ENCODE results near the gene ERC2. TPM values are rescaled to one million over a fixed set of nuclear protein-coding genes. Genes with fewer than 3 reads are reported as not detected.

Gene ERC2
- total RNA-seq, 1 experiment from 2014 or later = 0.77 TPM

GRCh38 chr3:55476515-55476914 is 991.8 kb downstream of the ERC2 start:
- no peaks in the 10 kb centered on the region for H3K27me3 ChIP-seq (ENCODE audit: low read length)
- TF ChIP-seq CTCF (conservative IDR thresholded peaks at IDR 0.05; ENCODE audit: low read depth, low read length) (no peak), EZH2phosphoT487 (IDR thresholded peaks at IDR 0.05; ENCODE audit: borderline replicate concordance, low read length) (no peak), EZH2 (IDR thresholded peaks at IDR 0.05; ENCODE audit: low read length, unreplicated experiment) (no peak)
- ChIA-PET CTCF (no interaction called here), POLR2A (ENCODE audit: unreplicated experiment) (no interaction called here)
- H4K20me1 ChIP-seq (ENCODE audit: low read length) = no peaks in the 10 kb centered on the region
- H3K9me3 ChIP-seq (ENCODE audit: low read length) = no peaks in the 10 kb centered on the region
- H3K9me2 ChIP-seq (replicated peaks; ENCODE audit: low read length) = no peaks in the 10 kb centered on the region
- no peaks in the 10 kb centered on the region for H3F3A ChIP-seq (ENCODE audit: low read length, unreplicated experiment)
- no TSS peak for BruUV-seq (replicated peaks)
- ATAC-seq (peak; percentile 37; the same call in 1 of the 2 replicates), DNase-seq (peak; percentile 62)
- H3K27ac ChIP-seq (ENCODE audit: low read length) = no peak overlapping the region
- no peak overlapping the region for H3K4me3 ChIP-seq (ENCODE audit: low read length)
- peaks cover 5% of the 10 kb centered on the region; the same call in 1 of the 2 replicates for H3K4me1 ChIP-seq (ENCODE audit: insufficient read depth, low read length)
- 0 out of 2 replicates have a peak overlapping the region, but pooled peaks have one; percentile 2 for H3K4me2 ChIP-seq (ENCODE audit: low read length)
- no peak overlapping the region for H3K9ac ChIP-seq (ENCODE audit: low read length)
- H2AFZ ChIP-seq (ENCODE audit: low read length) = no peak overlapping the region
- intact Hi-C loops (cut with micrococcal nuclease) = no loop called here
- H3K79me2 ChIP-seq (ENCODE audit: low read length) = peaks cover 5% of the 10 kb centered on the region; the same call in 1 of the 2 replicates
- H3K36me3 ChIP-seq (ENCODE audit: low read depth, low read length) = no peaks in the 10 kb centered on the region

- H3K9me2 ChIP-seq (replicated peaks; ENCODE audit: low read length) = no peaks in the 10 kb centered on the region
- H3K4me1 ChIP-seq (ENCODE audit: insufficient read depth, low read length) = peaks cover 5% of the 10 kb centered on the region; the same call in 1 of the 2 replicates
- BruUV-seq (replicated peaks) = no TSS peak
- ATAC-seq (no peak), DNase-seq (no peak)
- ChIA-PET POLR2A (ENCODE audit: unreplicated experiment) (interaction anchor here (0.6 kb wide), 1 partner anchor 501 kb away, joined by 4 read pairs; no protein-coding TSS in a partner anchor), CTCF (no interaction called here)
- intact Hi-C loops (cut with micrococcal nuclease) = no loop called here
- TF ChIP-seq EZH2 (IDR thresholded peaks at IDR 0.05; ENCODE audit: low read length, unreplicated experiment) (no peak), EZH2phosphoT487 (IDR thresholded peaks at IDR 0.05; ENCODE audit: borderline replicate concordance, low read length) (no peak), CTCF (conservative IDR thresholded peaks at IDR 0.05; ENCODE audit: low read depth, low read length) (no peak)
- no peaks in the 10 kb centered on the region for H3F3A ChIP-seq (ENCODE audit: low read length, unreplicated experiment)
- no peaks in the 10 kb centered on the region for H3K79me2 ChIP-seq (ENCODE audit: low read length)
- no peak overlapping the region for H3K4me2 ChIP-seq (ENCODE audit: low read length)
- no peaks in the 10 kb centered on the region for H3K9me3 ChIP-seq (ENCODE audit: low read length)
- H3K36me3 ChIP-seq (ENCODE audit: low read depth, low read length) = no peaks in the 10 kb centered on the region; the same call in 1 of the 2 replicates
- no peaks in the 10 kb centered on the region for H4K20me1 ChIP-seq (ENCODE audit: low read length)
- no peak overlapping the region for H3K4me3 ChIP-seq (ENCODE audit: low read length)
- H2AFZ ChIP-seq (ENCODE audit: low read length) = no peak overlapping the region
- H3K27ac ChIP-seq (ENCODE audit: low read length) = no peak overlapping the region
- H3K27me3 ChIP-seq (ENCODE audit: low read length) = no peaks in the 10 kb centered on the region
- no peak overlapping the region for H3K9ac ChIP-seq (ENCODE audit: low read length)
These were observed 994.0 kb downstream of the ERC2 start for GRCh38 chr3:55474213-55474632.

- no peak overlapping the region for H3K4me3 ChIP-seq (ENCODE audit: low read length)
- H3K9ac ChIP-seq (ENCODE audit: low read length) = no peak overlapping the region
- H3K36me3 ChIP-seq (ENCODE audit: low read depth, low read length) = no peaks in the 10 kb centered on the region; the same call in 1 of the 2 replicates
- no peaks in the 10 kb centered on the region for H4K20me1 ChIP-seq (ENCODE audit: low read length)
- no peak overlapping the region for H3K27ac ChIP-seq (ENCODE audit: low read length)
- DNase-seq (no peak), ATAC-seq (no peak)
- peaks cover 5% of the 10 kb centered on the region; the same call in 1 of the 2 replicates for H3K4me1 ChIP-seq (ENCODE audit: insufficient read depth, low read length)
- H3K27me3 ChIP-seq (ENCODE audit: low read length) = no peaks in the 10 kb centered on the region
- H3K4me2 ChIP-seq (ENCODE audit: low read length) = no peak overlapping the region
- intact Hi-C loops (cut with micrococcal nuclease) = no loop called here
- no peaks in the 10 kb centered on the region for H3F3A ChIP-seq (ENCODE audit: low read length, unreplicated experiment)
- BruUV-seq (replicated peaks) = no TSS peak
- TF ChIP-seq EZH2 (IDR thresholded peaks at IDR 0.05; ENCODE audit: low read length, unreplicated experiment) (no peak), CTCF (conservative IDR thresholded peaks at IDR 0.05; ENCODE audit: low read depth, low read length) (no peak), EZH2phosphoT487 (IDR thresholded peaks at IDR 0.05; ENCODE audit: borderline replicate concordance, low read length) (no peak)
- ChIA-PET POLR2A (ENCODE audit: unreplicated experiment) (interaction anchor here (0.6 kb wide), 1 partner anchor 500 kb away, joined by 4 read pairs; no protein-coding TSS in a partner anchor), CTCF (no interaction called here)
- no peaks in the 10 kb centered on the region for H3K9me3 ChIP-seq (ENCODE audit: low read length)
- H2AFZ ChIP-seq (ENCODE audit: low read length) = no peak overlapping the region
- H3K9me2 ChIP-seq (replicated peaks; ENCODE audit: low read length) = no peaks in the 10 kb centered on the region
- H3K79me2 ChIP-seq (ENCODE audit: low read length) = no peaks in the 10 kb centered on the region
These were observed 994.5 kb downstream of the ERC2 start for GRCh38 chr3:55473788-55474187.

Measured in PC-3 (cell line).